Frontal cortex (tissue), 4 donors: ENCODE data around the gene BLTP3B. TPM values are rescaled to one million over a fixed set of nuclear protein-coding genes. Genes with fewer than 3 reads are reported as not detected.

ENCODE experiments used
- DNase-seq, 2 donors: peaks; one replicate each; pipeline ENCODE4 v3.0.0; 2012; ENCODE audit warnings: low spot score in 2 of 2
- FAIRE-seq: peaks from 2 replicates; lab custom pipeline; 2012; peaks lifted over from hg19 to GRCh38; lab: Jason Lieb, UNC
- small RNA-seq: library from RNA; depleted of rRNA; stranded (forward); fragments of <200 nt; gene quantifications from one replicate; pipeline ENCODE3, GENCODE V24; 2014
- total RNA-seq: library from RNA; depleted of rRNA; stranded (reverse); fragments of >200 nt; gene quantifications from one replicate; pipeline ENCODE4 v1.2.3, GENCODE V29; 2014
- donor health status: control.
- donor health status: control.
- donor health status: control.

Gene BLTP3B
- total RNA-seq, 1 donor from 2014 or later: 106 TPM

GRCh38 chr12:100128512-100128908 lies 14.2 kb downstream of the BLTP3B start:
- FAIRE-seq (no peak), DNase-seq (no peak)

- DNase-seq (no peak), FAIRE-seq (no peak)
These were observed 14.7 kb downstream of the BLTP3B start for GRCh38 chr12:100127766-100128511.

- DNase-seq (no peak), FAIRE-seq (no peak)
These were observed 19.2 kb downstream of the BLTP3B start for GRCh38 chr12:100123316-100124095.

- no peak for FAIRE-seq
- no peak for DNase-seq
These were observed 22.3 kb downstream of the BLTP3B start for GRCh38 chr12:100120355-100120754.

- no peak for DNase-seq
- no peak for FAIRE-seq
These were observed 27.4 kb downstream of the BLTP3B start for GRCh38 chr12:100115291-100115690.

GRCh38 chr12:100114574-100114973 lies 28.1 kb downstream of the BLTP3B start:
- DNase-seq: no peak
- no peak for FAIRE-seq

- DNase-seq (no peak), FAIRE-seq (no peak)
These were observed 32.4 kb downstream of the BLTP3B start for GRCh38 chr12:100110276-100110675.

GRCh38 chr12:100106861-100107260 lies 35.8 kb downstream of the BLTP3B start:
- FAIRE-seq (no peak), DNase-seq (no peak)

- DNase-seq (no peak), FAIRE-seq (no peak)
These were observed 37.0 kb downstream of the BLTP3B start for GRCh38 chr12:100105661-100106060.

- no peak for DNase-seq
These were observed 41.7 kb downstream of the BLTP3B start for GRCh38 chr12:100101000-100101399.

More at GRCh38 chr12:100101000-100101399, 41.7 kb downstream of the BLTP3B start:
- no peak for FAIRE-seq

Small RNAs within 50 kb of the gene (small RNA-seq; reads per million reads assigned to genes)
- gene MIR1827 (not detected), gene RN7SL176P (not detected)

Other genes starting within 250 kb of the BLTP3B start
- 329 TPM for gene ANKS1B, start 157.9 kb downstream of the BLTP3B start, total RNA-seq
- 53.0 TPM for gene ACTR6, start 57.9 kb upstream of the BLTP3B start, total RNA-seq
- gene DEPDC4, start 124.2 kb upstream of the BLTP3B start, total RNA-seq: 2.4 TPM
- gene SCYL2, start 124.3 kb upstream of the BLTP3B start, total RNA-seq: 110 TPM
- gene SLC17A8, start 214.2 kb upstream of the BLTP3B start, total RNA-seq: 11.0 TPM